ENCODE data around the gene DNM3. TPM values are rescaled to one million over a fixed set of nuclear protein-coding genes. Genes with fewer than 3 reads are reported as not detected.

DNM3 gene
- total and polyA plus RNA-seq, 2 of the 8 experiments (the other 6 are each of a cell fraction or from before 2014, with no cell fraction given), result 2.0 to 8.5 TPM

GRCh38 chr1:171909711-171910110, 68.4 kb downstream of the DNM3 start:
- H2BK5ac ChIP-seq (ENCODE audit: low read depth, low read length), result peak overlapping the region; percentile 58
- no peak overlapping the region for H2BK15ac ChIP-seq (ENCODE audit: low read length)
- peak overlapping the region; percentile 30 to 40; a peak in 3 of 4 replicates for H3K4me2 ChIP-seq (ENCODE audit: insufficient read depth in 1 of 2, low read depth in 2 of 2, low read length in 2 of 2)
- H4K20me1 ChIP-seq (replicated peaks in 1 of 2; ENCODE audit: control insufficient read depth in 1 of 2, insufficient read depth in 2 of 2, low read length in 2 of 2), result no peaks in the 10 kb centered on the region
- no peak overlapping the region for H3K4ac ChIP-seq (replicated peaks; ENCODE audit: insufficient read length, low read depth, low read length)
- no peak overlapping the region for H2BK120ac ChIP-seq (replicated peaks; ENCODE audit: low read depth, low read length)
- no peaks in the 10 kb centered on the region for H3K23me2 ChIP-seq (ENCODE audit: low read depth, low read length)
- DNase-seq (ENCODE audit: low read depth in 1 of 2, low spot score in 2 of 2), result peak in 1 of 2 experiments; percentile 36
- H3K18ac ChIP-seq (ENCODE audit: extremely low read depth, low read length), result no peak overlapping the region
- H3K23ac ChIP-seq (ENCODE audit: insufficient read length), result no peak overlapping the region
- H2BK20ac ChIP-seq (ENCODE audit: low read length), result no peak overlapping the region
- no peak overlapping the region for H4K5ac ChIP-seq (ENCODE audit: insufficient read length, low read depth, low read length)
- H3K79me1 ChIP-seq (ENCODE audit: low read depth, low read length), result no peaks in the 10 kb centered on the region
- no peak overlapping the region for H4K91ac ChIP-seq (replicated peaks; ENCODE audit: insufficient read length, low read length)
- H3K9me3 ChIP-seq (ENCODE audit: insufficient read depth in 2 of 2, low read depth in 1 of 2, low read length in 1 of 2), result no peaks in the 10 kb centered on the region
- POLR2A ChIA-PET (ENCODE audit: partially characterized antibody), result interaction anchor here (0.7 to 2.2 kb wide), 2 partner anchors 13 to 57 kb away, joined by 3 to 5 read pairs; no protein-coding TSS in a partner anchor
- peak overlapping the region; percentile 92; the same call in 1 of the 2 replicates for H2BK12ac ChIP-seq (ENCODE audit: low read depth, low read length)
- H3K4me1 ChIP-seq (replicated peaks in 1 of 4; ENCODE audit: control insufficient read depth in 3 of 4, insufficient read depth in 4 of 4, low read length in 3 of 4), result peaks cover 0 to 8% (median 7%) of the 10 kb centered on the region in 4 experiments; a peak in 3 of 7 replicates
- no peak overlapping the region for H3K9ac ChIP-seq (replicated peaks in 1 of 4; ENCODE audit: extremely low read depth in 1 of 4, low read depth in 3 of 4, low read length in 3 of 4)
- CTCF ChIA-PET (ENCODE audit: partially characterized antibody), result interaction anchor here (0.6 to 2.4 kb wide), 5 partner anchors 19 to 414 kb away, joined by 3 to 13 read pairs (median 3); no protein-coding TSS in a partner anchor
- H3K56ac ChIP-seq (replicated peaks; ENCODE audit: insufficient read length, low read depth, low read length), result no peak overlapping the region
- H3K4me3 ChIP-seq (ENCODE audit: extremely low read depth in 1 of 4, insufficient read depth in 2 of 4, low read depth in 3 of 4, low read length in 4 of 4), result peak overlapping the region in 1 of 4 experiments; percentile 12; a peak in 1 of 8 replicates
- no peak overlapping the region for H2AFZ ChIP-seq (ENCODE audit: low read length)
- H4K8ac ChIP-seq (ENCODE audit: extremely low read depth, insufficient read depth, low read length), result no peak overlapping the region
- no peak overlapping the region; the same call in 1 of the 2 replicates for H3K27ac ChIP-seq (ENCODE audit: low read depth, low read length)
- H3K27me3 ChIP-seq (replicated peaks in 1 of 4; ENCODE audit: control insufficient read depth in 3 of 4, extremely low read depth in 1 of 4, insufficient read depth in 3 of 4, low read length in 3 of 4), result no peaks in the 10 kb centered on the region
- FAIRE-seq, result peak; percentile 86
- peak overlapping the region; percentile 91; the same call in 1 of the 2 replicates for H2AK5ac ChIP-seq (ENCODE audit: low read depth, low read length)
- H3K36me3 ChIP-seq (ENCODE audit: control insufficient read depth in 2 of 4, insufficient read depth in 4 of 4, low read length in 3 of 4), result no peaks in the 10 kb centered on the region
- 4% methylated on average over 5 of the region's 5 CpGs; no CpG with 5 or more reads in 1 of the 2 experiments for WGBS, 2 experiments (ENCODE audit: extremely low coverage in 1 of 2, insufficient coverage in 1 of 2, insufficient read length in 1 of 2, insufficient replicate concordance in 2 of 2, low coverage in 1 of 2, low lambda C conversion rate in 2 of 2, missing lambda C conversion rate in 1 of 2)
- no peak overlapping the region for H3K14ac ChIP-seq (ENCODE audit: insufficient read length)
- H3K79me2 ChIP-seq (ENCODE audit: control insufficient read depth in 1 of 2, insufficient read depth in 2 of 2, low read length in 2 of 2), result no peaks in the 10 kb centered on the region
- TF ChIP-seq JUND (IDR thresholded peaks at IDR 0.05; ENCODE audit: low read length) (no peak), SP4 (IDR thresholded peaks at IDR 0.05; ENCODE audit: low read length) (no peak), EP300 (IDR thresholded peaks at IDR 0.05; ENCODE audit: borderline replicate concordance in 1 of 2, low read depth in 2 of 2, low read length in 2 of 2) (no peak), KDM1A (IDR thresholded peaks at IDR 0.05; ENCODE audit: borderline replicate concordance, low read length) (no peak), ATF2 (IDR thresholded peaks at IDR 0.05; ENCODE audit: low read length) (no peak), RNF2 (IDR thresholded peaks at IDR 0.05; ENCODE audit: borderline replicate concordance, low read depth, low read length, missing control alignments, poor library complexity, severe bottlenecking) (no peak), HDAC2 (IDR thresholded peaks at IDR 0.05; ENCODE audit: borderline replicate concordance in 1 of 2, low read depth in 2 of 2, low read length in 2 of 2) (peak in 1 of 2 experiments; percentile 89; a peak in 2 of 4 replicates), SAP30 (IDR thresholded peaks at IDR 0.05; ENCODE audit: insufficient read depth, insufficient replicate concordance, low read length) (no peak), SP1 (IDR thresholded peaks at IDR 0.05; ENCODE audit: low read depth, low read length) (0 out of 2 replicates have a peak, but pooled peaks have one; percentile 20), KDM5A (IDR thresholded peaks at IDR 0.05; ENCODE audit: low read length) (no peak)

Measured in H1 (cell line).